CD4-positive, alpha-beta T cell treated with Interleukin-12 subunit alpha and Interleukin-12 subunit beta, for 1 hour (primary cell): ENCODE measurements around the gene CYLD.
A peak's percentile ranks its signal among the peaks of the same experiment; 100 is the strongest.

Experiments
- DNase-seq: peaks from one replicate; pipeline ENCODE4 v3.0.0-alpha.2; 2020

CYLD gene

DNA sequence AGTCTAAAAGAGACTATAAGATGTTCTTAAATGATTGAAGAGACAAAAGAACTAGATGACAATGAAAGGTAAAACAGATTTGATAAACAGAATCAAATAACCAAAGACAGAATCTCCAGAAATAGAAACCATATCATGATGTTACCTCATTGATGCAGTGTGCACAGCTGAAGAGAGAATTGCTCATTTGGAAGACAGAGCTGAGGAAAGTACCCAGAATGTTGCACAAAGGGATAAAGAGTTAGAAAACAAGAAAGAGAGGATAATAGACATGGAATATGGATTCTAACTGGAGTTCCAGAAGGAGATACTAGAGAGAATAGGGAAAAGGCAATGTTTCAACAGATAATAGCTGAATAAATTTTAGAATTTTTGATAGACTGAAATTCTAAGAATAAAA is 47.9 kb downstream of the CYLD start:
- DNase-seq: no peak

DNA sequence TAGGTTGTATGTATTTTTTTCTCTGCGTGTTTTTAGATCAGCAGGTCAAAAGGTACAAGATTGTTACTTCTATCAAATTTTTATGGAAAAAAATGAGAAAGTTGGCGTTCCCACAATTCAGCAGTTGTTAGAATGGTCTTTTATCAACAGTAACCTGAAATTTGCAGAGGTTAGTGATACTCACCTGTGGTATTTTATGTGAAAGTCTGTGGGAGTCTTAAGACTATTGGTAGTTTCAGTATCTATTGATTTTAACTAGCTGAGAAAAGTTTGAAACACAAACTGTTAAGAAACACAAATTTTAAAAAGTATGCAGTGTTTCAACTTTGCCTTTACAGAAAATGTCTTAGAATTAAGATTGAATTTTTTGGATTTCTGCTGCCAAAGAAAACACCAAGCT is 49.6 kb downstream of the CYLD start:
- no peak for DNase-seq

DNA sequence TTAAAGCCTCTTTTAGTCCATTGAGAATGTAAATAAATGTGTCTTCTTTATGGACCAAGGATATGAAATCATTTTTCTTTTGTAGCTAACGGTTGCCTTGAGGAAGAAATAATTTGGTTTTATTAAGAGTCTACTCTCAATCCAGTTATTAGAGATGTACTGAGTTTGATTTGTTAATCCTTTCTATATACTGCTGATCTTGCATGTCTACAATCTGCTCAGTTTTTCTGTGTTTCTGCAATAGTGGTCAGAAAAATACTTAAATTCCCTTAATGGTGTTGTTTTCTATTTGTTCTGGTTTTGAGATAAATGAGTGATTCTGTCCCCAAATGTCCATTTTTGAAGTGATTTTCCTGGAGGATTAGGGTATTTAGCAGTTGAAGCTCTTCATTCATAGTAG is 54.9 kb downstream of the CYLD start:
- no peak for DNase-seq

DNA sequence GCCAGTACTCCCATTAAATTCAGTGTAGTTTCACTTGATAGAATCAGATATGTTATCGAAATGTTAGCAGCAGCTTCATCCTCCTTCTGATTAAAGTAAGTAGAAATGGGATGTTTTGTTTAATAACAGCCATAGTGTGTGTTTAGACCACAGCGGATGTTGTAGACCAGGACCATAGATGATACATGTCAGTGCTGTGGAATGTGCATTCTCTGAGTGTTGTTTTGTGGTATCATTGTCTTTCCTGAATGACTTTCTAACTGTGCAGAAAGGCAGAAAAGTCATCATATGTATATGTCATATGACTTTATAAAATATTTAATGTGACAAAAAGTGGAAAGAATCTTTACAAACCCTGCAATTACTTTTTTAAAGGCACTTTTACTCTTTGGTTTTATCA is 55.6 kb downstream of the CYLD start:
- DNase-seq: no peak

DNA sequence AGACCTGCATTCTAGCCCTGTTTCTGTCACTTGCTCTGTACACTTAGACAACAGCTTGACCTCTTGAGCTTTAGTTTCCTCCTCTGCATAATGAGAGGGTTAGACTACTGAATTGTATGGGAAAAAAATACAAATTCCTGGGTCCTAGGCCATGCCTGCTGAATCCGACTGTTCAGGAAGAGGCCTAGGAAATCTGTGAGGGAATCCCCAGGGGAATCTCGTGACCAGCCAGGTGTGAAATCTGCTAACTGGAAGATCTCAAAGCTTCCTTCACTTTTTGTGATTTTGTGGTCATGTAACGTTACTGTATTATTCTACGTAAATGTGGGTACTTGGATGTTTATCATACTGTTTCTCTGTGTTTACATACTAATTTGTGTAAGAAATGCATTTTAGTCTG is 58.2 kb downstream of the CYLD start:
- DNase-seq: no peak

DNA sequence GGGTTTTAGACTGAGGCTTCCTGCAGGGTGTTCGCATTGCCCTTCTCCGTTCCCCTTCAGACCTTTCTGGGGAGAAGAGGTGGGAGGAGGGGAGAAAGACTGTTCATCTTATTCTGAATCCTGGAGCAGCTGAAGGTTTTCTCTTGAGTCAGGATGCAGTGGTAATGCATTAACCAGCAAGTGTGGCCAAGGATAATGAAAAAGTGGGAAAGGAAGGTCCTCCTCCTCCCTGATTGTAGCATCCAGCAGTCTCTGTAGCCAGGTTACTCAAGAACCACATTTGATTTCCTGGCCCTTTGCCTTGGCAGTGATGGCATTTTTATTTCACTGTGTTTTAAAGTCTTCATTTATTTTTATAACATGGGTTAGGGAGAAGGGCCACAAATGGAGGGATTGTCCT is 59.1 kb downstream of the CYLD start:
- DNase-seq: no peak

DNA sequence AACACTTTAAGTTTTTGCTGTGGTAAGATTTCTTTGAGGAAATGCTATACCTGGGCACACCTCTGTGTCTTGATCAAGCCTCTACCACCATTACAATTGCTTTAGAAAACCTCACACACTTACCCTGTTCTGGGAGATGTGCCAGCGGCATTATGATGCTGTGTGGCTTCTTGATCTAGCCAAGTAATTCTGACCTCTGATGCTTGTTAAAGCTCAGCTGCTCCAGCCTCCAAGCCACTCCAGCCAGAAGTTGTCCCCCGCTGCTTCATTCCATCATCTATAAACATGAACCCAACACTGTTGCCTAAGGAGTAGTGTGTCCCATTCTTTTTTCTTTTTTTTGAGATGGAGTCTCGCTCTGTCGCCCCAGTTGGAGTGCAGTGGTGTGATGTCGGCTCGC is 60.1 kb downstream of the CYLD start:
- DNase-seq: no peak

DNA sequence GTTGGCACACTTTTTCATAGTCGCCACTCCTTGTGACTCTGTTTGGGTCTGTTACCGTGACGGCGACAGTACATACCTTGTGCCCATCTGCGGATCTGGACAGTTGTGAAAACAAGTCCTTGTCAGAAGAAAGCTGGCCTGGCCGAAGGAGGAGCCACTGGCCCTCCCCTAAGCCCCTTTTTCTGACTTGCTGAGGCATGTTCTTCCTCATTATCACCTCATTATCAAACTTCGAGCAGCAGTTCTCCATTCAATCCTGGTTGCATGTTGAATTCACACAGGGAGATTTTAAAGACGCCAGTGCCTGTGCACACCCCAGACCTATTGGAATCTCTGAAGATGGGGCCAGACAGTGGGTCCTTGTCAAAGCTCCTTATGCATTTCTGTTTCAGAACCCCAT is 61.1 kb downstream of the CYLD start:
- no peak for DNase-seq

DNA sequence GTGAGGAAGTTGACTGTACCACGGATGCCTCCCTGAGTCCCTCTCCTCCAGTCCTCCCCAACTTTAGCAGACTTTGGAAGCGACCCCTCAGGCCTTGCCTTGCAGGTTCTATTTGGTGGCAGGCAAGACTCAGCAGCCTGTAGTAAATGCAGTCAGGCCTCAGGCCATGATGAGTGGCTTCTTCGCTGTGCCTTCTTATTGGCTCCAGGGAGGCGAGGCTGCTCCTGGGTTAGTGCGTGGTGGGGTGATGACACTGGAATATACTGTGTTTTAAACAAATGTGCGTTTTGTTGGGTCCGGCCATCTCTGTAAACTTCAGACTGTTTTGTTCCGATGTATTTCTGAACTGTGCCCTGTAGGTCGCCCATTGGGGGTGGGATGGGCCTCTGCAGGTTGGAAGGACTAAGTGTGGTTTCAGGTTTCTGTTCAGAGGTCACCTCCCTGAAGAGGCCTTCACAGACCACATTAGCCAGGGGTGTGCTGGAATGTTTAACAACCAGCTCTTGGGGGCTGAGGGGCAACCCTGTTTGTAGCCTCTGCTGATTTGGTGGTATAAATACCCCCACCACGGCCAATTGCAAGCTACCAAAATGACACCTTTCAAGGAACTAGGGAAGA is 62.5 kb downstream of the CYLD start:
- no peak for DNase-seq

DNA sequence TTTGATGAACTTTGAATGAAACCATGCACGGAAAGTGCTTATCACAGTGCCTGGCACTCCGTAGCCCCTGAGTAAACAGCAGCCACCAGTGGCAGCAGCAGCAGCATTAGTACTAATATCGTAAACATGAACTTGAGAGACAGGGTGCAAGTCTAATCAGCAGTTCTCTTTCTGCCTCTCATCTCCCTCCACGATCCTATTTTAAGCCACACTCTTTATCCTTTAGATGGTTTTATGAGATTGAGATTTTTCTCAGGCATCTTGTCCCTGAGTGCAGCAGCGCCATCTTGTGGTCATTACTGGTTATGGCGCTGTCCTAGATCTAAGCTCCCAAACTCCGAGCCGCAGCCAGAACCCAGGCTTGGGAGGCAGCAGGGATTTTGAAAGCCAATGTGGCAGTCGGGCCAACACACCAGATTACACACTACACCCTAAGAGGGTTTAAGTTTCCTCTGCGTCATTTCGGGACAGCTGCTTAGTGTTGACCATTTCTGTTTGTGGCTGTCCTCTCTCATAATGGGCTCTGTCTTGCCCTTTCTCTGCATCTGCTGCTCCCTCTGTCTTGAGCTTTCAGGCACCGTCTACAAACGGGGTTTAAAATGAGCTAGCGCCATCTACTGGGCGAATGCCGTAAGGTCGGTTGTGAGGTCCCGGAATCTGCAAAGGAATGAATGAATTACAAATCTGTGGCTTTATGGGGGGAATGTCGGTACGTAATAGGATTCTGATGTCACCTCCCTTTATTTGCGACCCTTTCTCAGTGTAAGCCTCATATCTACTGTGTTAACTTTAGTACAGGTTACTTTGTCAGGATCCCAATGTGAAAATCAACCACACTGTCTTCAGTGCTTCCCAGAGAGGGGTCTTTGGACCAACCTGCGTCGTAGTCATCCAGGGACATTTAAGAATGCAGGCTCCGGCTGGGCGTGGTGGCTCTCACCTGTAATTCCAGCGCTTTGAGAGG is 64.5 kb downstream of the CYLD start:
- DNase-seq: peak; percentile 90

DNA sequence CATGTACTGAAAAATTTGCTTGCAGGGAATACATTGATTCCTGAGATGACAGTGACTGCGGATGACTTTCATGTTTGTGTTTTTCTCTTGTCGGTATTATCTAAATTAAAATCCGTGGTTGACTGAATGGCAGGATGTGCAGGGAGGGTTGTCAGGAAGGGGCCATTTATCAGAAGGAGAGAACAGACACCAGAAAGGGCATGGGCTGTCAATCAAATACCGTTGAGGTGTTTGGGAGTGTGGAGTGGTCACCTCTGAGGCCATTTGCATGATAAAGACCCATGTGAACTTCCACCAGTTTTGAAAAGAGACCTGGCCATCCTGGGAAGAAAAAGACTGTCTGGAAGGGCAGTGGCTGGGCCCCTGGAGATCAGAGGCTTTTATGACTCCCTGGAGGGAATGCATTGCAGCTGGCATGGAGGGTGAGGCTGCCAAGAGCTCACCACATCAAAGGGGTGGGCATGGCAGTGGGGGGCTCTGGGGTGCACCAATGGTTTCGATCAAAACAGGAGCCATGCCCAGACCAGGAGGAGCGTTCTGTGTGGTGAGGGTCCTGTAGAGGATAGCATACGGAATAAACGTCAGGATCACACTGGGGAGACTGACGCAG is 67.1 kb downstream of the CYLD start:
- no peak for DNase-seq

DNA sequence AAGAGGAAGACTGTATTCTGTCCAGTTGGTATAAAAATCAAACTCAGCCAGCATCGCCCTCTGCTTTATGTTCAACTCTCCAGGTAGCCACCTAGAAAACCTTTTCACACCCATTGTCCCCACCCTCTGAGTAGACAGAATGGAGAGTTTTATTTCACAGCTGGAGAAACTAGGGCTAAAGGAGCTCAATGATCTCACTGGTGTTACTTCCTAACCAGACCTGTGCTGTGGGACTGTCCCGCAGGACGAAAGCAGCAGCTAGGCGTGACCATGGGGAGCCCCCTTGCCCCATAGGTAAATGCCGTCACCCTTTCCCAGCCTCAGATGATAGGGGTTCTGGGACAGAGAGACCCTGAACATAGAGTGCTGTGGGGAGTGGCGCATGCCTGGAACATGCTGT is 67.7 kb downstream of the CYLD start:
- DNase-seq: no peak

DNA sequence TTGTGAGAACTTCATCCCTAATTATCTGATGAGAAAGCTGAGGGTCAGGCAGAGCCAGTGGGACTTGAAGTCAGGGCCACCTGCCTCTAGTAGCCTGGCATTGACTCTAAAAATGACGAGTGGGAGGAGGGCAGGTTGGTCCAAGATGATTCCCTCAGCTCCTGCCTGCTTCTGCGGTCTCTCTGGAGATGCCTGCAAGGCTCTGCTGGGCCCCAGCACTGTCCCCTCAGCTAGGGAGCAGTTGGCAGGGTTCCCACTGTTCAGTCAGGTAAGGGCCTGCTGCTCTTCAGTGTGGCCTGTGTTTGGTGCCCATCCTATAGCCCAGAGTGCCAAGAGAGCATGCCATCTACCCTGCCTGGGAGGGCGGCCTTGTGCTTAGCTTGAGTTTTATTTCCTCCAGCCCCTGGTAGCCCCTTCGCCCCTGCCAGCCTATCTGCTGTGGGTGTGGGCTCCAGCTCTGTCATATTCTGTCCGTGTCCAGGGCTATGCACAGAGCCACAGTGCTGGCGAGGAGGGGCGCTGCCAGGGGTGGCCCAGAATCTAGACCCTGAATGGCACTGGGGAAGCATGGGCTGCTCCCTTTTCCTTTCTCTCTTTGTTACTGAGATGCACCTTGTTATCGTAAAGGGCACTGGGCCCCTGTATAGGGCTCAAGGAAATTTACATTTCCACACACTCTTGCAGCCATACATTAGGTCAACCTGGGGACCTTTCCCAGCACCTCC is 68.5 kb downstream of the CYLD start:
- no peak for DNase-seq

DNA sequence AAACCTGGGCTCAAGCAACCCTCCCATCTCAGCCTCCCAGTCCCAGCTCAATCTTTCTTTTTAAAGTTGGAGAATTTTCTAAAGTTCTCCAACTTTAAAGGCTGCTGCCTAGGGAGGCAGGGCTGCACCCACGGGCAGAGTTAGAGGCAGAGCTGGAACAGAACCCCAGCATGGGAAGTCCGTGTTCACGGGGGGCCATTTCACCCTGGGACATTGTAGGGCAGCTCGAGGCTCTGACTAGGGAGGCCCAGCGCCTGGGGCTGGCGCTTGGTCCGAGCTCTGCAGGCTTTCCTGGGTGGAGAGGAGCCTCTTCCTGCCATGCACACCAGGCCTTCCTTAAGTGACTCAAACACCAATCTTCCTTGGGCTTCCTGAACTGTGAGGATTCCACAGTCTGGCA is 70.2 kb downstream of the CYLD start:
- no peak for DNase-seq

DNA sequence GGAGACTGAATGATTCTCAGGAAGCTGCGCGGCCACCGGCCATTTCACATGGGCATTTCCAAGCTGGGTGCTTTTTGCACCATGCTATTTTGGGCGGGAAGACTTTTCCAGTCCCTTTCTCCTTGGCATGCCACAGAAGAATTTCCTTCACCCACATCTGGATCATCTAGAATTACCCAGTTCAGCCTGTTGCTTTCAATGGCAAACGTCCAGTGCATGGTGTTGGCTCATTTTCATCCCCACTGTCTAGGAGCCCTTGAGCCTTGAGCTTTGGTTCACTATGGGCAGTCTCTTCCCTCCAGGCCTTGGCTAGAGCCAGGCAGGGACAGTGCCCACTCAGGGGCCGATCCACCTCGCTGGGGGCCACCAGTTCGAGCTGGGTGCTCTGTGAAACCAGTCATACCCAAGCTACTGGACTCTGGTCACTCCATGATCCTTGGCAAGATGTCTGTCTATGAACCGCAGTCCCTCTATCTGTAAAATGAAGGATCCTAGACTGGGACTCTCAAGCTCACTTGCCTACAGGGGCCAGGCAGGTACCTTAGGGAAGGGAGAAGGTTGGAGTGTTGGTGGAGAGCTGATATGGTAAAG is 71.1 kb downstream of the CYLD start:
- DNase-seq: no peak

DNA sequence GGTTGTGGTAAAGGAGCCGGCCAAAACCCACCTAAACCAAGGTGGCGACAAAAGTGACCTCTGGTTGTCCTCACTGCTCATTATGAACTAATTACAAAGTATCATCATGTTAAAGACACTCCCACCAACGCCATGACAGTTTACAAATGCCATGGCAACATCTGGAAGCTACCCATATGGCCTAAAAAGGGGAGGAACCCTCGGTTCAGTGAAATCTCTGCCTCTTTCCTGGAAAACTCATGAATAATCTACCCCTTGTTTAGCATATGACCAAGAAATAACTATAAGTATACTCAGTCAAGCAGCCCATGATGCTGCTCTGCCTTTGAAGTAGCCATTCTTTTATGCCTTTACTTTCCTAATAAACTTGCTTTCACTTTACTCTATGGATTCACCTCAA is 72.2 kb downstream of the CYLD start:
- no peak for DNase-seq

DNA sequence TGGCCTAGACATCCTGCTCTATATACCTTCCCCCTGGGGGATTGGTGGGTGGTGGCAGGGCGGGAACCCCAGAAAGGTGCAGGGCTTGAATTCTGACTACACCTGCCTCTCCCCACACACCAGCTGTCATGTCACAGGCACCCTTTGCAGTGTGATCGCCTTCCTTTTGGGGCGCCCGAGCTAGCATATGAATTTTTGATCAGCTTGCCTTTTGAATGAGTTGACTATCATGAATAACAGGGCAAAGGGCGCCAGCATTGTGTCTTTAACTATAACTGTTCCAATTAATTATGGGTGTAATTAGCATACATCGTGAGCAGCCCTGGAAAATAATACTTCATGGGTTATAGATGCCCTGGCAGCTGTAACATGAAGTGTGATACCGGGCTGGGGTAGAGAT is 72.7 kb downstream of the CYLD start:
- DNase-seq: no peak

DNA sequence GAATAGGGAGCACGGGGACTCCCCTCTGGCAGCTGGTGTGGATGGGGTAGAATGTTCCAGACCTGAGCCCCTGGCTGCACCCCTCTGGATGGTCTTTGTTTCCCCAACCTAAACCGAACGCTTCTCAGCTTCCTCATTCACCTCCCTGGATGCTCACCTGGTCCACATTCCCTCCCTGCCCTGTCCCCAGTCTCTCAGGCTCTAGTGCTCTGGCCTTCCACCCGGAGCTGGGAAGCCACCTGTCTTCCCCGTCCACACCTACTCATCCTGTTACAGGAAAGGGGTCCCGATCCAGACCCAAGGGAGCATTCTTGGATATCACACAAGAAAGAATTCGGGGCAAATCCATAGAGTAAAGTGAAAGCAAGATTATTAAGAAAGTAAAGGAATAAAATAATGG is 73.5 kb downstream of the CYLD start:
- no peak for DNase-seq

DNA sequence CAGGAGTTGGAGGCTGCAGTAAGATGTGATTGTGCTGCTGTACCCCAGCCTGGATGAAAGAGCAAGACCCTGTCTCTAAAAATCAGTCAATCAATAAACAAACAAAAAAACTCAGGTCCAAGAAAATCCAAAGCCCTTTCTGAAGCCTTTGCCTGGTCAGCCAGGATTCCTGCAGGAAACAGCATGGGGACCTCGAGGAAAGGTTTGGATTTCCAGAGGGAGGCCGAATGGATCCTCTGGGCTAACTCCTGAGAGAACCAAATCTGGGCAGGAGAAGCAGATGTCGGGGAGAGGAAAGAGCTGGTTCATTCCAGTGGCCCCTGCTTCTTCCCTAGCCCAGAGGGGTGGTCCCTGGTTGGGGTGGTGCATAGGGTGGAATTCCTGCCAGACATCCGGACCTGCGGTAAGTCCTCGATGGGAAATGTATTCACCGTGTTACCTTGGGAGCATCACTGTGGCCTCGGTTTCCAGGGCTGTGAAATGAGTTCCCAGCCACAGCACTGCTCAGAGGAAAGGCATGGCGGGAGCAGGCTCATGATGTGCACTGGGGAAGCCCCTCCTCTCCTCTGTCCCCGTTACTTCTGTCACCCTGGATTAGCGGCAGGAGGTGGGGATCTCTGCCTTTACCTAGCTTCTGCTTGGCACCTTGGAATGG is 75.1 kb downstream of the CYLD start:
- no peak for DNase-seq

DNA sequence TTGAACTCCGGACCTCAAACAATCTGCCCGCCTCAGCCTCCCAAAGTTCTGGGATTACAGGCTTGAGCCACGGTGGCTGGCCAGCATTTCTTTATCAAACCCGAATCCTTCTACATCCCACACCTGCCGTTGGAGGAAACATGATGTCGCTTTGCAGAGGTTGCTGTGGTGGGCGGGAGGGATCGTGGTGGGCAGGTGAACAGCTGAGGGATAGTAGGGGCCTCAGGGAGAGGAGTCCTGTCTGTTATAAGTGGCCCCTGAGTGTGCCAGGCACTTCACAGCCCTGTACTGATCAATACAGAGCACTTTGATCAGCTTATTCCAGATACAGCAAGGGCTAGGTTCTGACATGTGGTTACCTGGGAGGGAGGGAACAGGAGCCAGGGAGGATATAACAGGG is 76.5 kb downstream of the CYLD start:
- no peak for DNase-seq

DNA sequence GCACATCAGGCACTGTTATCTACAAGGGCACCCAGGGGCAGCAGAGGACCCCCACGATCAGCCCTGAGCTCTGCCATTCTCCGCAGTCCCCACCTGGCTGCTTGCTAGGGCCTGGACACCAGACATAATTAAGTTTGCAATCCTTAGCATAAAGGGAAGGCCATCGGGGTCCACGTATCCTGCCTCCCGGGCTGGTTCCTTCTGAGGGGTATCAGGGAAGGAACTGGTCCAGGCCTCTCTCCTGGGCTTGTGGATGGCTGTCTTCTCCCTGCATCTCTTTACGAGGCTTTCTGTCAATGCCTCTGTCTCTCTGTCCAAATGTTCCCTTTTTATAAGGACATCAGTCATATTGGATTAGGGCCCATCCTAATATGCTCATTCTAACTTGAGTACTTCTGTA is 77.8 kb downstream of the CYLD start:
- DNase-seq: no peak

DNA sequence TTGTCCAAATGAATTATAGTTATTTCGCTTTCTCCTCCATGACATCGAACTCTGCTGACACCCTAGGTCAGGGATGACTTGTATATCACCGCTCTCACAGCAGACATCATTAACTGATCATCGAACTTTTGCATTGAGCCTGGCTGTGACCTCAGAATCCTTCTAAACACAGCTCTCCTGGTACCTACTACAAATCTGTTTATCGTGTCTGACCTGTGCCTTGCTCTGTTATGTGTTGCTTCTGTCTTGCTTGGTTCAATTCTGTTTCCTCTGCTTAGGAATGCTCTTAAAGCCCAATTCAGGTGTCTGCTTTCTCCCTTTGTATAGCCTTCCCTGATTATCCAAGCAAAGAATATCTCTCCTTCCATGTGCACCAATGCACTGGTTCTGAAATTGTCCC is 78.3 kb downstream of the CYLD start:
- DNase-seq: no peak

DNA sequence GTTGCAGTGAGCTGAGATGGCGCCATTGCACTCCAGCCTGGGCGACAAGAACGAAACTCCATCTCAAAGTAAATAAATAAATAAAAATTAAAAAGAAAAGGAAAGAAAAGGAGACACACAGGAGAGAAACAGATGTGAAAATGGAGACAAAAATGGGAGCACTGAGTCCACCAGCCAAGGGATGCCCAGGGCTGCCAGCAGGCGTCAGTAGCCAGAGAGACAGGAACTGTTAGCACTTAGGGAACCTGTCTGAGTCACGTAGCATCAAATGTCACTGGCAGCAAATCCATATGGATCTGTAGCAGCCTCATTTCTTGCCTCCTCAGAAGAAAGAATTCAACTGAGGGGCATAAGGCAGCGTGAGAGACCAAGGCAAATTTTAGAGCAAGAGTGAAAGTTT is 79.7 kb downstream of the CYLD start:
- DNase-seq: no peak
